GM12874 (cell line): ENCODE data around the gene SLC7A5.

Experiments
- TF ChIP-seq, protein P1 (sequence below): IDR thresholded peaks from 2 replicates; pipeline ENCODE4 v1.5.1; 2011; ENCODE audit warnings: low read depth, mild to moderate bottlenecking, control low read depth, low read length, moderate library complexity; ENCODE audit not compliant: insufficient read depth

The SLC7A5 gene

GRCh38 chr16:87795336-87795735 lies 74.0 kb downstream of the SLC7A5 start:
- TF ChIP-seq, protein P1, sequence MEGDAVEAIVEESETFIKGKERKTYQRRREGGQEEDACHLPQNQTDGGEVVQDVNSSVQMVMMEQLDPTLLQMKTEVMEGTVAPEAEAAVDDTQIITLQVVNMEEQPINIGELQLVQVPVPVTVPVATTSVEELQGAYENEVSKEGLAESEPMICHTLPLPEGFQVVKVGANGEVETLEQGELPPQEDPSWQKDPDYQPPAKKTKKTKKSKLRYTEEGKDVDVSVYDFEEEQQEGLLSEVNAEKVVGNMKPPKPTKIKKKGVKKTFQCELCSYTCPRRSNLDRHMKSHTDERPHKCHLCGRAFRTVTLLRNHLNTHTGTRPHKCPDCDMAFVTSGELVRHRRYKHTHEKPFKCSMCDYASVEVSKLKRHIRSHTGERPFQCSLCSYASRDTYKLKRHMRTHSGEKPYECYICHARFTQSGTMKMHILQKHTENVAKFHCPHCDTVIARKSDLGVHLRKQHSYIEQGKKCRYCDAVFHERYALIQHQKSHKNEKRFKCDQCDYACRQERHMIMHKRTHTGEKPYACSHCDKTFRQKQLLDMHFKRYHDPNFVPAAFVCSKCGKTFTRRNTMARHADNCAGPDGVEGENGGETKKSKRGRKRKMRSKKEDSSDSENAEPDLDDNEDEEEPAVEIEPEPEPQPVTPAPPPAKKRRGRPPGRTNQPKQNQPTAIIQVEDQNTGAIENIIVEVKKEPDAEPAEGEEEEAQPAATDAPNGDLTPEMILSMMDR = no peak

GRCh38 chr16:87794485-87795078 lies 74.7 kb downstream of the SLC7A5 start:
- TF ChIP-seq, protein P1 = no peak

DNA sequence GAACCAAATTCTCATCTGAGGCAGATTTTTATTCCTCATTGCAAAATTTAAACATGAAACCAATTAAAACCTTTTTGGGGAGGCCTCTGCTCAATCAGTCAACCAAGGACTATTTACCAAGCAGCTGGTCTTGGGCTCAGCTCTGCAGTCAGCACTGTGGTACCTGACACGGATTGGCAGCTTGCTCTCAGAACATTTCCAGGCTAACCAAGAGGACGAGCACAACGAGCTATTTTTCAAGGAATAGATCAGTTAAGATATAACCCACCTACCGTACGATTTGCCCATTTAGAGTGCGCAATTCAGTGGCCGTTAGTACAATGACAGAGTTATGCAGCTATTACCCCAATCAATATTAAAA lies 77.1 kb downstream of the SLC7A5 start:
- TF ChIP-seq, protein P1 = no peak

DNA sequence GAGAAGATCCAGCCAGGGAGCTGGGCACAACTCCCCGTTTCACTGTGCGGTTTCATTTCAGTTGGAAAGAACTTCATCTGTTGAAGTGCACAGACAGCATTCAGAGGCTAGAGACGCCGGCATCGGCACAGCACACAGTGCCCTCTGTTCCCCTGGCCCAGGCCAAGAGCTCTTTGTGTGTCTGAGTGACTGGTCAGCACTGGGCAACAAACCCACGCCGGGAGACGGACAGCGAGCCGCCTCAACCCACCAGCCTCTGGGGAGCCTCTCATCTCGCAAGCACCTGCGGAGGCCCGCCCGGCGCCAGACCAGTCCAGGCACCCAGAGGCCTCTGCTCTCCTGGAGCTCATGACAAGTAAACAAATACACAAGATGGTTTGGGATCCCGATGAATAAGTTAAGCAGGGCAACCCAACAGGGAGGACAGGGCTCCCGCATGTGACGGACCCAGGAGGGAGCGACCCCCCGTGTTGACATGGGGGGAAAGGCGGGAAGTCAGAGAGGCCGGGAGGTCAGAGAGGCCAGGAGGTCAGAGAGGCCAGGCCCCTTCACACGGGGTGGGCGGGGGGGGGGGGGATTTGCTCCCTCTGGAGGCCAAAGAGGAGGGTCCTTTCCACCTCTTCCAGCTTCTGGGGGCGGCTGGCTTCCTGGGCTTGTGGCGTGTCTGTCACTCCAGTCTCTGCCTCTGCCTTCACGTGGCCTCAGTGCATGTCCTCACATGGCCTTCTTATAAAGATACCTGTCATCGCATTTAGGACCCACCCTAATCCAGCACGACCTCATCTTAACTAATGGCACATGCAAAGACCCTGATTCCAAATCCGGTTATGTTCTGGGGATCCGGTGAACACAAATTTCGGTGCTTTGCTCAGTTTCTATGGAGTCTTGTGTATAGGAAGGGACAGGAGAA lies 77.8 kb downstream of the SLC7A5 start:
- TF ChIP-seq, protein P1 = no peak

GRCh38 chr16:87790292-87791100 lies 78.8 kb downstream of the SLC7A5 start:
- TF ChIP-seq, protein P1 = no peak

GRCh38 chr16:87789437-87790291 lies 79.6 kb downstream of the SLC7A5 start:
- TF ChIP-seq, protein P1 = no peak
